ENCODE measurements around the gene COL21A1.

DNA sequence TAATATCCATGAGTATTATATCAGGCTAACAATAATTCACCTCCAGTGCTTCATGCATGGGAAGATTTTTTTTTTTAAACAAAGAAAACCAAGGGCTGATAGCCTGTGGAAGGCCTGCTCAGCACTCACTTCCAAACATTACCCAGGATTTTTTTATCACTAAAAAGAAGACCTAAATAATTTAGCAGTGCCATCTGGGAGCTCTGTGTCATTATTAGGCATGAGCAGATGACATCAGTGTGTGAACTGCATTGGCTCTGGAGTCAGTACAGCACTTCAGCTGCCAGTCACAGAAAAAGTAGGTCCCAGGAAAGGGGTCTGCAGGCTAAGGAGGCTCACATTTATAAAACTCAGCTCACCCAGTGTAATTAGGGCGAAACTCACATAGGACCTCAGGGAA, 94.8 kb downstream of the COL21A1 start:
- TF ChIP-seq EZH2 (IDR thresholded peaks at IDR 0.05; ENCODE audit: borderline replicate concordance, low read length): no peak
- TF ChIP-seq, protein P1, sequence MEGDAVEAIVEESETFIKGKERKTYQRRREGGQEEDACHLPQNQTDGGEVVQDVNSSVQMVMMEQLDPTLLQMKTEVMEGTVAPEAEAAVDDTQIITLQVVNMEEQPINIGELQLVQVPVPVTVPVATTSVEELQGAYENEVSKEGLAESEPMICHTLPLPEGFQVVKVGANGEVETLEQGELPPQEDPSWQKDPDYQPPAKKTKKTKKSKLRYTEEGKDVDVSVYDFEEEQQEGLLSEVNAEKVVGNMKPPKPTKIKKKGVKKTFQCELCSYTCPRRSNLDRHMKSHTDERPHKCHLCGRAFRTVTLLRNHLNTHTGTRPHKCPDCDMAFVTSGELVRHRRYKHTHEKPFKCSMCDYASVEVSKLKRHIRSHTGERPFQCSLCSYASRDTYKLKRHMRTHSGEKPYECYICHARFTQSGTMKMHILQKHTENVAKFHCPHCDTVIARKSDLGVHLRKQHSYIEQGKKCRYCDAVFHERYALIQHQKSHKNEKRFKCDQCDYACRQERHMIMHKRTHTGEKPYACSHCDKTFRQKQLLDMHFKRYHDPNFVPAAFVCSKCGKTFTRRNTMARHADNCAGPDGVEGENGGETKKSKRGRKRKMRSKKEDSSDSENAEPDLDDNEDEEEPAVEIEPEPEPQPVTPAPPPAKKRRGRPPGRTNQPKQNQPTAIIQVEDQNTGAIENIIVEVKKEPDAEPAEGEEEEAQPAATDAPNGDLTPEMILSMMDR (conservative IDR thresholded peaks at IDR 0.05 in 1 of 2, IDR thresholded peaks at IDR 0.05 in 1 of 2; ENCODE audit: extremely low read depth in 1 of 2, insufficient read depth in 1 of 2, low read depth in 1 of 2, low read length in 2 of 2): no peak
